Activated CD8-positive, alpha-beta T cell treated with anti-CD3 and anti-CD28 coated beads for 36 hours (primary cell): ENCODE results near the gene ERGIC1. TPM values are rescaled to one million over a fixed set of nuclear protein-coding genes. Genes with fewer than 3 reads are reported as not detected.

ENCODE experiments used
- ATAC-seq: fragments of 200-7000 bp; cut with Tn5 transposase; one replicate; pipeline ENCODE4 v1.10.0; 2021; ENCODE audit warnings: mild to moderate bottlenecking, moderate library complexity
- CTCF ChIA-PET: fragments of 350-600 bp; sonication (Branson Sonifier 250); formaldehyde crosslinking; loops from one replicate; lab custom pipeline; 2021; ENCODE audit warnings: antibody characterized with exemption; lab: Charles Lee
- POLR2A ChIA-PET: fragments of 350-600 bp; sonication (Branson Sonifier 250); formaldehyde crosslinking; loops from one replicate; lab custom pipeline; 2021; ENCODE audit warnings: antibody characterized with exemption; lab: Charles Lee
- DNase-seq: peaks from one replicate; pipeline ENCODE4 v3.0.0-alpha.2; 2020
- H3K27ac Mint-ChIP-seq: one replicate; pipeline ENCODE4 v1.8.0; 2021; ENCODE audit warnings: mild to moderate bottlenecking, mixed read lengths
- H3K27me3 Mint-ChIP-seq: one replicate; pipeline ENCODE4 v1.8.0; 2021; ENCODE audit warnings: mixed read lengths
- H3K36me3 Mint-ChIP-seq: one replicate; pipeline ENCODE4 v1.8.0; 2021; ENCODE audit warnings: low read depth, mixed read lengths
- H3K4me1 Mint-ChIP-seq: one replicate; pipeline ENCODE4 v1.8.0; 2021; ENCODE audit warnings: low read depth, mixed read lengths
- H3K4me3 Mint-ChIP-seq: one replicate; pipeline ENCODE4 v1.8.0; 2021; ENCODE audit warnings: mild to moderate bottlenecking, moderate library complexity, mixed read lengths
- H3K9me3 Mint-ChIP-seq: one replicate; pipeline ENCODE4 v1.8.0; 2021; ENCODE audit warnings: mixed read lengths
- intact Hi-C: fragments of 100-400 bp; cut with micrococcal nuclease; formaldehyde crosslinking; loops from one replicate; pipeline ENCODE4 v1.10.0; 2022
- total RNA-seq, 2 experiments: library from RNA; stranded (reverse); gene quantifications; one replicate each; pipeline ENCODE4 v1.2.3, GENCODE V29; 2021
- TF ChIP-seq, protein P1 (sequence below): fragments of 200-600 bp; IDR thresholded peaks from one replicate; pipeline ENCODE4 v1.8.0; 2022; ENCODE audit warnings: antibody characterized with exemption, mild to moderate bottlenecking

The ERGIC1 gene
- total RNA-seq, 2 experiments from 2014 or later = 56.1 to 57.0 TPM

DNA sequence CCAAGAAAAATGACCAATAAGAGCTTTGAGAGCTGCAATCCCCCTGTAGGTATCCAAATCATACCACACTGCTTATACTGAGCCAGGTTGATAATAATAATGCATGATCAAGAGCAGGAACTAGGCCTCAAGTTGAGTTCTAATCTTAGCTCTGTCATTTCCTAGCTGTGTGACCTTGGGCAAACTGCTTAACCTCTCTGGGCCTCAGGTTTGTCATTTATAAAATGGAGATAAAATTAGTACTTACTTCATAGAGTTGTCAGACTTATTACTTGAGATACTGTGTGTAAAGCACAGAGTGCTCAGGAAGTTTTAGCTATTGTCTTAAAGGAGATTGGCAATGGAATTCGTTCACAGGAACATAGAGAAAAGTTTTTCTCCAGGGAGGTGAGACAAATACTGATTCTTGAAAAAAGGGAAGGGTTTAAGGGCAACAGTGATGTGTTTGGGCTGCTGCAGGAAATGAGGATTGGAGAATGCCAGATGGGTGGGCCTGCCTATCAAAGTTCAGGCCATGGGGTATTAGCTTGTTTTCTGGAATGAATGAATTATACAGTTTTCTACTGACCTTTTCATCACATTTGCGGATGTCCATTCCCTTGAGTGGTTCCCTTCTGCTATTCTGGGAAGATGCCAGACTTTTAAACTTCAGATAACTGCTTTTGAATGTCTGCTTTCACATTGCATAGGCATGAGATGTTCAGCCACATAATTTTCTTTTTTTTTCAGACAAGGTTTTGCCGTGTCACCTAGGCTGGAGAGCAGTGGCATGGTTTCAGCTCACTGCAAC, 139.3 kb downstream of the ERGIC1 start:
- intact Hi-C loops = loop anchor here (10.0 kb wide), 1 partner anchor 311 kb away; no protein-coding TSS in a partner anchor
- POLR2A ChIA-PET = interaction anchor here (1.2 to 1.6 kb wide), 3 partner anchors 8 to 13 kb away, joined by 5 to 6 read pairs (median 6); partner anchors contain the start of gene ATP6V0E1

GRCh38 chr5:172973931-172974330, 139.9 kb downstream of the ERGIC1 start:
- Mint-ChIP-seq H3K27me3 (no peaks in the 10 kb centered on the region), H3K27ac (no peak overlapping the region), H3K4me1 (peaks cover 1% of the 10 kb centered on the region), H3K4me3 (no peak overlapping the region), H3K36me3 (peaks cover 10% of the 10 kb centered on the region), H3K9me3 (no peaks in the 10 kb centered on the region)
- ChIA-PET CTCF (interaction anchor here (1.0 kb wide), 1 partner anchor 15 kb away, joined by 4 read pairs; the partner anchor contains the start of gene RPL26L1), POLR2A (interaction anchor here (0.9 to 1.4 kb wide), 3 partner anchors 9 to 13 kb away, joined by 4 to 6 read pairs (median 5); partner anchors contain the start of gene ATP6V0E1)
- DNase-seq = no peak
- intact Hi-C loops = loop anchor here (10.0 kb wide), 1 partner anchor 311 kb away; no protein-coding TSS in a partner anchor
- no peak for ATAC-seq
- TF ChIP-seq, protein P1, sequence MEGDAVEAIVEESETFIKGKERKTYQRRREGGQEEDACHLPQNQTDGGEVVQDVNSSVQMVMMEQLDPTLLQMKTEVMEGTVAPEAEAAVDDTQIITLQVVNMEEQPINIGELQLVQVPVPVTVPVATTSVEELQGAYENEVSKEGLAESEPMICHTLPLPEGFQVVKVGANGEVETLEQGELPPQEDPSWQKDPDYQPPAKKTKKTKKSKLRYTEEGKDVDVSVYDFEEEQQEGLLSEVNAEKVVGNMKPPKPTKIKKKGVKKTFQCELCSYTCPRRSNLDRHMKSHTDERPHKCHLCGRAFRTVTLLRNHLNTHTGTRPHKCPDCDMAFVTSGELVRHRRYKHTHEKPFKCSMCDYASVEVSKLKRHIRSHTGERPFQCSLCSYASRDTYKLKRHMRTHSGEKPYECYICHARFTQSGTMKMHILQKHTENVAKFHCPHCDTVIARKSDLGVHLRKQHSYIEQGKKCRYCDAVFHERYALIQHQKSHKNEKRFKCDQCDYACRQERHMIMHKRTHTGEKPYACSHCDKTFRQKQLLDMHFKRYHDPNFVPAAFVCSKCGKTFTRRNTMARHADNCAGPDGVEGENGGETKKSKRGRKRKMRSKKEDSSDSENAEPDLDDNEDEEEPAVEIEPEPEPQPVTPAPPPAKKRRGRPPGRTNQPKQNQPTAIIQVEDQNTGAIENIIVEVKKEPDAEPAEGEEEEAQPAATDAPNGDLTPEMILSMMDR = no peak

More for the DNA sequence above, 139.3 kb downstream of the ERGIC1 start:
- H3K27me3 Mint-ChIP-seq = no peaks in the 10 kb centered on the region
- peaks cover 1% of the 10 kb centered on the region for H3K4me1 Mint-ChIP-seq
- no peaks in the 10 kb centered on the region for H3K9me3 Mint-ChIP-seq
- CTCF ChIA-PET = interaction anchor here (0.8 to 1.7 kb wide), 5 partner anchors 10 to 276 kb away, joined by 3 to 4 read pairs (median 3); partner anchors contain the start of genes ATP6V0E1 and RPL26L1
- ATAC-seq (no peak), DNase-seq (no peak)
- TF ChIP-seq, protein P1 = no peak
- H3K36me3 Mint-ChIP-seq = peaks cover 12% of the 10 kb centered on the region
- no peak overlapping the region for H3K27ac Mint-ChIP-seq
- H3K4me3 Mint-ChIP-seq = no peak overlapping the region

GRCh38 chr5:172975289-172975688, 141.2 kb downstream of the ERGIC1 start:
- intact Hi-C loops = loop anchor here (10.0 kb wide), 1 partner anchor 310 kb away; no protein-coding TSS in a partner anchor
- H3K27ac Mint-ChIP-seq = no peak overlapping the region
- TF ChIP-seq, protein P1 = no peak
- no peaks in the 10 kb centered on the region for H3K27me3 Mint-ChIP-seq
- ChIA-PET CTCF (no interaction called here), POLR2A (no interaction called here)
- H3K4me1 Mint-ChIP-seq = peaks cover 1% of the 10 kb centered on the region
- peaks cover 1% of the 10 kb centered on the region for H3K36me3 Mint-ChIP-seq
- DNase-seq (no peak), ATAC-seq (no peak)
- no peak overlapping the region for H3K4me3 Mint-ChIP-seq
- no peaks in the 10 kb centered on the region for H3K9me3 Mint-ChIP-seq

DNA sequence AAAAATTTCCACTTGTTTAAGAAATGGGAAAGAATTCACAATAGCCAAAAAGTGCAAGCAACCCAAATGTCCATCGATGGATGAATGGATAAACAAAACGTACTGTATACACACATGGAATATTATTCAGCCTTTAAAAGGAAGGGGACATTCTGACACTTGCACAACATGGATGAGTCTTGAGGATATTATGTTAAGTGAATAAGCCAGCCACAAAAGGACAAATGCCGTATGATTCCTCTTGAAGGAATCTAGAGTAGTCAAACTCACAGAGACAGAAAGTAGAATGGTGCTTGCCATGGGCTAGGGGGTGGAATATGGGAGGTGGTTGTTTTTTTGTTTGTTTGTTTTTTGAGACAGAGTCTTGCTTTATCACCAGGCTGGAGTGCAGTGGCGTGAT, 145.7 kb downstream of the ERGIC1 start:
- ATAC-seq (no peak), DNase-seq (no peak)
- TF ChIP-seq, protein P1 = no peak
- no peak overlapping the region for H3K4me3 Mint-ChIP-seq
- intact Hi-C loops = loop anchor here (5.0 to 10.0 kb wide), 2 partner anchors 223 to 305 kb away; no protein-coding TSS in a partner anchor
- POLR2A ChIA-PET = no interaction called here
- no peaks in the 10 kb centered on the region for H3K9me3 Mint-ChIP-seq
- CTCF ChIA-PET = interaction anchor here (1.0 to 4.3 kb wide), 10 partner anchors 13 to 352 kb away, joined by 3 to 18 read pairs (median 3); partner anchors contain the start of gene RPL26L1
- H3K27me3 Mint-ChIP-seq = no peaks in the 10 kb centered on the region
- H3K4me1 Mint-ChIP-seq = peaks cover 6% of the 10 kb centered on the region
- no peak overlapping the region for H3K27ac Mint-ChIP-seq
- no peaks in the 10 kb centered on the region for H3K36me3 Mint-ChIP-seq
